CD4-positive, alpha-beta T cell (primary cell): ENCODE results near the gene ZSWIM5. TPM values are rescaled to one million over a fixed set of nuclear protein-coding genes. Genes with fewer than 3 reads are reported as not detected.

ENCODE experiments used
- ATAC-seq: fragments of 200-7000 bp; cut with Tn5 transposase; one replicate; pipeline ENCODE4 v1.10.0; 2022; ENCODE audit warnings: mild to moderate bottlenecking; ENCODE audit not compliant: poor library complexity
- CTCF ChIA-PET: fragments of 350-600 bp; sonication (Branson Sonifier 250); formaldehyde crosslinking; loops from one replicate; lab custom pipeline; 2021; ENCODE audit warnings: antibody characterized with exemption, inconsistent platforms; lab: Charles Lee
- POLR2A ChIA-PET: fragments of 350-600 bp; sonication (Branson Sonifier 250); formaldehyde crosslinking; loops from one replicate; lab custom pipeline; 2021; ENCODE audit warnings: antibody characterized with exemption, inconsistent platforms; lab: Charles Lee
- DNase-seq, 14 experiments: peaks; one replicate each; pipeline ENCODE4 v3.0.0-alpha.2; 2013 to 2020; ENCODE audit warnings: mixed read lengths in 2 of 14
- H3K27ac ChIP-seq, 2 donors: one replicate each; pipeline versions ENCODE4 v1.5.1 to v1.7.0; 2013; ENCODE audit warnings: low read length in 2 of 2, low read depth in 1 of 2, mild to moderate bottlenecking in 1 of 2
- H3K27me3 ChIP-seq, 2 experiments: 1 replicate in 1 of 2; 2 replicates in 1 of 2; pipeline versions ENCODE4 v1.6.1 to v1.7.0; 2013; ENCODE audit warnings: low read length in 2 of 2, control low read depth in 1 of 2, mild to moderate bottlenecking in 1 of 2, moderate library complexity in 1 of 2; ENCODE audit not compliant: insufficient read depth in 2 of 2, control insufficient read depth in 1 of 2
- H3K36me3 ChIP-seq: one replicate; pipeline ENCODE4 v1.6.1; 2013; ENCODE audit warnings: low read length, control low read depth; ENCODE audit not compliant: insufficient read depth
- H3K4me1 ChIP-seq: one replicate; pipeline ENCODE4 v1.6.1; 2013; ENCODE audit warnings: low read length, control low read depth; ENCODE audit not compliant: insufficient read depth
- H3K4me3 ChIP-seq: one replicate; pipeline ENCODE4 v1.5.1; 2013; ENCODE audit warnings: mild to moderate bottlenecking, low read length, moderate library complexity
- H3K9me3 ChIP-seq, 2 experiments: 1 replicate in 1 of 2; 2 replicates in 1 of 2; pipeline versions ENCODE4 v1.6.1 to v1.7.0; 2013; ENCODE audit warnings: low read length in 2 of 2, mild to moderate bottlenecking in 2 of 2, control low read depth in 1 of 2, moderate library complexity in 1 of 2; ENCODE audit not compliant: control insufficient read depth in 1 of 2, insufficient read depth in 1 of 2
- H3K27ac Mint-ChIP-seq: one replicate; pipeline ENCODE4 v1.8.0; 2020; ENCODE audit warnings: mixed read lengths
- H3K27me3 Mint-ChIP-seq: one replicate; pipeline ENCODE4 v1.8.0; 2021; ENCODE audit warnings: mixed read lengths
- H3K36me3 Mint-ChIP-seq: one replicate; pipeline ENCODE4 v1.8.0; 2021; ENCODE audit warnings: low read depth, mixed read lengths
- H3K4me1 Mint-ChIP-seq: one replicate; pipeline ENCODE4 v1.8.0; 2021; ENCODE audit warnings: low read depth, mixed read lengths
- H3K4me3 Mint-ChIP-seq: one replicate; pipeline ENCODE4 v1.8.0; 2020; ENCODE audit warnings: mild to moderate bottlenecking, mixed read lengths
- H3K9me3 Mint-ChIP-seq: one replicate; pipeline ENCODE4 v1.8.0; 2020; ENCODE audit warnings: mixed read lengths
- CTCF ChIP-seq: fragments of 200-600 bp; IDR thresholded peaks from one replicate; pipeline ENCODE4 v1.8.0; 2022; ENCODE audit warnings: antibody characterized with exemption, mild to moderate bottlenecking
- intact Hi-C, 2 experiments: fragments of 100-400 bp; cut with DNase I in 1 of 2; cut with micrococcal nuclease in 1 of 2; formaldehyde crosslinking; loops; one replicate each; pipeline versions ENCODE4 v1.15.1 to v1.9.0; 2023 to 2025; cut with DNase I, micrococcal nuclease
- total RNA-seq, 174 experiments: library from RNA in 2 of 174; stranded (reverse) in 2 of 174; gene quantifications; one replicate each; pipeline ENCODE4 v1.2.3 and lab custom pipeline; 2021 to 2026

Gene ZSWIM5
- total RNA-seq, 2 experiments from 2014 or later, result 0.91 to 1.1 TPM

- intact Hi-C loops, result no loop called here
- no peaks in the 10 kb centered on the region for H3K27me3 Mint-ChIP-seq
- no peak overlapping the region for H3K4me3 Mint-ChIP-seq
Observed at GRCh38 chr1:45243476-45244343, 37.3 kb upstream of the ZSWIM5 start.

GRCh38 chr1:45238846-45239245 lies 32.4 kb upstream of the ZSWIM5 start:
- no peak for TF ChIP-seq CTCF
- ChIA-PET POLR2A (no interaction called here), CTCF (no interaction called here)
- Histone ChIP-seq H3K4me3 (no peak overlapping the region), H3K9me3 (peaks cover 0 to 12% of the 10 kb centered on the region in 2 experiments), H3K36me3 (no peaks in the 10 kb centered on the region), H3K27ac (no peak overlapping the region), H3K4me1 (no peaks in the 10 kb centered on the region), H3K27me3 (no peaks in the 10 kb centered on the region)
- H3K36me3 Mint-ChIP-seq, result no peaks in the 10 kb centered on the region
- no peak overlapping the region for H3K4me3 Mint-ChIP-seq
- DNase-seq (no peak), ATAC-seq (no peak)
- H3K9me3 Mint-ChIP-seq, result peaks cover 4% of the 10 kb centered on the region
- intact Hi-C loops, result loop anchor here in 1 of 2 experiments (10.0 kb wide), 1 partner anchor 534 kb away; no protein-coding TSS in a partner anchor
- H3K4me1 Mint-ChIP-seq, result no peaks in the 10 kb centered on the region
- H3K27ac Mint-ChIP-seq, result no peak overlapping the region
- peaks cover 4% of the 10 kb centered on the region for H3K27me3 Mint-ChIP-seq

More at GRCh38 chr1:45243476-45244343, 37.3 kb upstream of the ZSWIM5 start:
- POLR2A ChIA-PET, result interaction anchor here (0.7 kb wide), 1 partner anchor 300 kb away, joined by 3 read pairs; no protein-coding TSS in a partner anchor
- no peak for ATAC-seq
- H3K9me3 Mint-ChIP-seq, result peaks cover 3% of the 10 kb centered on the region
- Histone ChIP-seq H3K36me3 (no peaks in the 10 kb centered on the region), H3K9me3 (peaks cover 0 to 6% of the 10 kb centered on the region in 2 experiments), H3K4me1 (peaks cover 3% of the 10 kb centered on the region), H3K4me3 (no peak overlapping the region), H3K27ac (no peak overlapping the region), H3K27me3 (no peaks in the 10 kb centered on the region)
- H3K36me3 Mint-ChIP-seq, result no peaks in the 10 kb centered on the region
- peaks cover 9% of the 10 kb centered on the region for H3K4me1 Mint-ChIP-seq
- CTCF ChIA-PET, result no interaction called here
- no peak for TF ChIP-seq CTCF
- no peak for DNase-seq
- H3K27ac Mint-ChIP-seq, result no peak overlapping the region

GRCh38 chr1:45236136-45236535 lies 29.7 kb upstream of the ZSWIM5 start:
- no peak for TF ChIP-seq CTCF
- intact Hi-C loops, result loop anchor here in 1 of 2 experiments (10.0 kb wide), 1 partner anchor 531 kb away; no protein-coding TSS in a partner anchor
- Histone ChIP-seq H3K9me3 (peaks cover 0 to 8% of the 10 kb centered on the region in 2 experiments), H3K27ac (no peak overlapping the region), H3K4me1 (no peaks in the 10 kb centered on the region), H3K4me3 (no peak overlapping the region), H3K27me3 (no peaks in the 10 kb centered on the region), H3K36me3 (no peaks in the 10 kb centered on the region)
- no peak overlapping the region for H3K27ac Mint-ChIP-seq
- DNase-seq, result no peak
- H3K9me3 Mint-ChIP-seq, result peaks cover 4% of the 10 kb centered on the region
- H3K27me3 Mint-ChIP-seq, result peaks cover 4% of the 10 kb centered on the region
- no peak for ATAC-seq
- POLR2A ChIA-PET, result no interaction called here
- no peaks in the 10 kb centered on the region for H3K36me3 Mint-ChIP-seq
- CTCF ChIA-PET, result interaction anchor here (0.7 kb wide), 1 partner anchor 273 kb away, joined by 3 read pairs; no protein-coding TSS in a partner anchor
- H3K4me3 Mint-ChIP-seq, result no peak overlapping the region
- H3K4me1 Mint-ChIP-seq, result no peaks in the 10 kb centered on the region
